ENCODE data around the gene DIPK1B.

Gene DIPK1B

GRCh38 chr9:136728080-136728547, 15.7 kb downstream of the DIPK1B start (continued):
- TF ChIP-seq ZNF350 (tag by site-specific recombination; IDR thresholded peaks at IDR 0.05) (no peak), ZNF658 (tag by site-specific recombination; IDR thresholded peaks at IDR 0.05) (no peak), ZNF660 (tag by site-specific recombination; IDR thresholded peaks at IDR 0.05) (peak; percentile 98), ZNF423 (tag by site-specific recombination; IDR thresholded peaks at IDR 0.05) (no peak), OSR2 (tag by site-specific recombination; IDR thresholded peaks at IDR 0.05) (0 out of 2 replicates have a peak, but pooled peaks have one; percentile 7), ZNF580 (tag by site-specific recombination; IDR thresholded peaks at IDR 0.05) (peak; percentile 72; the same call in 1 of the 2 replicates), GLI2 (tag by site-specific recombination; IDR thresholded peaks at IDR 0.05; ENCODE audit: borderline replicate concordance, low read depth) (no peak), ZNF514 (tag by site-specific recombination; IDR thresholded peaks at IDR 0.05) (no peak), ZBTB17 (tag by site-specific recombination; IDR thresholded peaks at IDR 0.05) (peak; percentile 33; the same call in 1 of the 2 replicates), ZNF560 (tag by site-specific recombination; IDR thresholded peaks at IDR 0.05; ENCODE audit: borderline replicate concordance) (no peak), ZNF624 (tag by site-specific recombination; IDR thresholded peaks at IDR 0.05) (no peak), ZNF777 (tag by site-specific recombination; IDR thresholded peaks at IDR 0.05; ENCODE audit: borderline replicate concordance) (no peak), ZNF202 (tag by site-specific recombination; IDR thresholded peaks at IDR 0.05; ENCODE audit: borderline replicate concordance) (no peak), CTCF (tag by site-specific recombination; IDR thresholded peaks at IDR 0.05) (peak; percentile 98), ZNF626 (tag by site-specific recombination; IDR thresholded peaks at IDR 0.05) (no peak; the same call in 1 of the 2 replicates), ZNF843 (tag by site-specific recombination; IDR thresholded peaks at IDR 0.05) (peak; percentile 41; the same call in 1 of the 2 replicates), OVOL3 (tag by site-specific recombination; IDR thresholded peaks at IDR 0.05) (no peak), ZNF610 (tag by site-specific recombination; IDR thresholded peaks at IDR 0.05; ENCODE audit: borderline replicate concordance) (peak; percentile 61; the same call in 1 of the 2 replicates), ZNF677 (tag by site-specific recombination; IDR thresholded peaks at IDR 0.05) (no peak), ZFP37 (tag by site-specific recombination; IDR thresholded peaks at IDR 0.05) (peak; percentile 78; the same call in 1 of the 2 replicates), ZNF664 (tag by site-specific recombination; IDR thresholded peaks at IDR 0.05) (0 out of 2 replicates have a peak, but pooled peaks have one; percentile 7), MEIS1 (CRISPR knock-in tag; IDR thresholded peaks at IDR 0.05; ENCODE audit: borderline replicate concordance) (no peak), MYNN (tag by site-specific recombination; IDR thresholded peaks at IDR 0.05; ENCODE audit: borderline replicate concordance) (no peak), ZNF654 (tag by site-specific recombination; IDR thresholded peaks at IDR 0.05; ENCODE audit: low read depth) (no peak), ZNF362 (tag by site-specific recombination; IDR thresholded peaks at IDR 0.05) (no peak), PRDM4 (tag by site-specific recombination; IDR thresholded peaks at IDR 0.05) (peak; percentile 71; the same call in 1 of the 2 replicates), PRDM10 (tag by site-specific recombination; IDR thresholded peaks at IDR 0.05) (no peak; the same call in 1 of the 2 replicates), ZNF529 (tag by site-specific recombination; IDR thresholded peaks at IDR 0.05; ENCODE audit: insufficient replicate concordance) (no peak), ZFHX2 (tag by site-specific recombination; conservative IDR thresholded peaks at IDR 0.05) (peak; percentile 91), ZSCAN5A (tag by site-specific recombination; IDR thresholded peaks at IDR 0.05) (peak; percentile 88; the same call in 1 of the 2 replicates)

All from HEK293 (cell line).